Breast epithelium (tissue), 4 donors: ENCODE results near the gene OBSCN. TPM values are rescaled to one million over a fixed set of nuclear protein-coding genes. Genes with fewer than 3 reads are reported as not detected.

Source experiments
- DNase-seq, 2 donors: peaks; one replicate each; pipeline ENCODE4 v3.0.0-alpha.2; 2019; ENCODE audit warnings: low spot score in 2 of 2
- H3K27ac ChIP-seq, 2 donors: fragments of 200-600 bp; sonication (generic) in 1 of 2; one replicate each; pipeline ENCODE4 v1.5.1; 2016 to 2019; ENCODE audit warnings: mild to moderate bottlenecking in 1 of 2
- H3K27me3 ChIP-seq, 2 donors: fragments of 200-600 bp; sonication (generic) in 1 of 2; one replicate each; pipeline versions ENCODE4 v1.5.1 to v1.6.0; 2017 to 2019; ENCODE audit warnings: control low read depth in 1 of 2, mild to moderate bottlenecking in 1 of 2
- H3K36me3 ChIP-seq: fragments of 200-600 bp; one replicate; pipeline ENCODE4 v1.5.1; 2019
- H3K4me1 ChIP-seq, 2 donors: fragments of 200-600 bp; sonication (generic); one replicate each; pipeline ENCODE4 v1.5.1; 2016 to 2019; ENCODE audit warnings: control low read depth in 1 of 2
- H3K4me3 ChIP-seq, 3 donors: fragments of 200-600 bp; sonication (generic); 1 replicate in 2 of 3; 2 replicates in 1 of 3; pipeline ENCODE4 v1.5.1; 2016 to 2019; ENCODE audit warnings: mild to moderate bottlenecking in 3 of 3, moderate library complexity in 2 of 3
- H3K9me3 ChIP-seq, 2 donors: fragments of 200-600 bp; sonication (generic) in 1 of 2; one replicate each; pipeline ENCODE4 v1.5.1; 2016 to 2019; ENCODE audit warnings: control low read depth in 1 of 2
- POLR2A ChIP-seq: fragments of 450-650 bp; IDR thresholded peaks from one replicate; pipeline ENCODE4 v1.6.1; 2016; ENCODE audit warnings: antibody characterized with exemption, mild to moderate bottlenecking, moderate library complexity
- POLR2AphosphoS5 ChIP-seq, 3 donors: sonication (generic); formaldehyde crosslinking; IDR thresholded peaks; one replicate each; pipeline ENCODE4 v1.6.1; 2017; ENCODE audit warnings: antibody characterized with exemption in 3 of 3
- intact Hi-C: fragments of 100-400 bp; cut with DNase I; formaldehyde crosslinking; loops from one replicate; pipeline ENCODE4 v1.15.1; 2023; ENCODE audit warnings: low total_unique reads
- total RNA-seq, 3 donors: library from RNA; depleted of rRNA; stranded (reverse); fragments of >200 nt; gene quantifications; one replicate each; pipeline ENCODE4 v1.1.0, GENCODE V29; 2016
- TF ChIP-seq, protein P1 (sequence below), 3 donors: fragments of 450-650 bp; IDR thresholded peaks; one replicate each; pipeline ENCODE4 v1.5.1; 2016 to 2017; ENCODE audit warnings: antibody characterized with exemption in 3 of 3, mild to moderate bottlenecking in 3 of 3, moderate library complexity in 3 of 3

The OBSCN gene
- total RNA-seq, 3 donors from 2014 or later, result 3.0 to 40.0 (median 27.9) TPM

DNA sequence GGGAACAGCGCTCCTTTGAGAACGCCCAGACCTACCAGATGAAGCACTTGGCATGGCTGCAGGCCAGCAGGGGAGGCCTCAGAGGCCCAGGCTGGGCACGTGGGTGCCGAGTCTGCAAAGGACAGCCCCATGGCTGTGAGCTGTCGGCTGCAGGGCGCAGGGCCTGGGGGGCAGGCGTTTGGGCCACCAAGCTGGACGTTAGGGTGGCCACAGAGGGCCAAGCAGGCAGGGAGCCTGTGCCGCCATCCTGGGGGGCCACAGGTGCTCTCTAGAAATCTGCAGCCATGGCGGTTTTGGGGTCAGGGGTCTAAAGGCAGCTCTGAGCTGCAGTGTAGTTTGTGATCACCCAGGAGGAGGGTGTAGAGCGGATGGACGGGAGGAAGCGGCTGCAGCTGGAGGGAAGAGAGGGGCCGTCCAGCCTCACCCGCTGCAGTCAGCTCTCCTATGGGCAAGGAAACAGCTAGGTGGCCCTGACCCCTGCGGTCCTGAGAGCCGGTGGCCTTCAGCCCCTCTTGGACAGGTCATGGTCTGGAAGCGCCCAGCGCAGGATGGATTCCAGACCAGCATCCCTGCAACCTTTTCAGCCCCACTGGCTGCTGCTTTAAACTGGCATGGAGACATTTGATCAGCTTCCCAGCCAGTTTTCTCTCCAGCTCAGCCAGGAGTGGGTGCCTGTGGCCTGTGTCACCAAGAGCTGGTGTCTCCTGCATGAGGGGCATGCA is 31.2 kb upstream of the OBSCN start:
- H3K27ac ChIP-seq, result no peak overlapping the region
- H3K4me1 ChIP-seq, result no peaks in the 10 kb centered on the region
- DNase-seq, result no peak
- intact Hi-C loops, result no loop called here
- H3K9me3 ChIP-seq, result no peaks in the 10 kb centered on the region
- no peaks in the 10 kb centered on the region for H3K36me3 ChIP-seq
- H3K27me3 ChIP-seq, result no peaks in the 10 kb centered on the region
- TF ChIP-seq POLR2A, result no peak
- TF ChIP-seq, protein P1, sequence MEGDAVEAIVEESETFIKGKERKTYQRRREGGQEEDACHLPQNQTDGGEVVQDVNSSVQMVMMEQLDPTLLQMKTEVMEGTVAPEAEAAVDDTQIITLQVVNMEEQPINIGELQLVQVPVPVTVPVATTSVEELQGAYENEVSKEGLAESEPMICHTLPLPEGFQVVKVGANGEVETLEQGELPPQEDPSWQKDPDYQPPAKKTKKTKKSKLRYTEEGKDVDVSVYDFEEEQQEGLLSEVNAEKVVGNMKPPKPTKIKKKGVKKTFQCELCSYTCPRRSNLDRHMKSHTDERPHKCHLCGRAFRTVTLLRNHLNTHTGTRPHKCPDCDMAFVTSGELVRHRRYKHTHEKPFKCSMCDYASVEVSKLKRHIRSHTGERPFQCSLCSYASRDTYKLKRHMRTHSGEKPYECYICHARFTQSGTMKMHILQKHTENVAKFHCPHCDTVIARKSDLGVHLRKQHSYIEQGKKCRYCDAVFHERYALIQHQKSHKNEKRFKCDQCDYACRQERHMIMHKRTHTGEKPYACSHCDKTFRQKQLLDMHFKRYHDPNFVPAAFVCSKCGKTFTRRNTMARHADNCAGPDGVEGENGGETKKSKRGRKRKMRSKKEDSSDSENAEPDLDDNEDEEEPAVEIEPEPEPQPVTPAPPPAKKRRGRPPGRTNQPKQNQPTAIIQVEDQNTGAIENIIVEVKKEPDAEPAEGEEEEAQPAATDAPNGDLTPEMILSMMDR (IDR thresholded peaks at IDR 0.05), result no peak
- no peak overlapping the region for H3K4me3 ChIP-seq

DNA sequence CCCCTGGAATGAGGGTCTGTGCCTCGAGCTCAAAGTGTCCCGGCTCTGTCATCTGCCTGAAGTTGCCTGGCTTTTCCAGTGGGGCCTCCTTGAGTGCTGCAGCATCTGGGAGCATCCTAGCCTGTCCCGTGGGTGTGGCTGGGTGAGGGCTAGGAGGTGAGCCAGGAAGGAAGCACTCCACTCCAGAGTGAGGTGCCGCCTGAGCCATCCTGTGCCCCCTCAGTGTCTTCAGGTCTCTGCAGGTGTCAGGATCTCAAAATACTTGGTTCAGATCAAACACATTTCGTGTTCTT is 30.7 kb upstream of the OBSCN start:
- no peaks in the 10 kb centered on the region for H3K27me3 ChIP-seq
- no peak for DNase-seq
- H3K36me3 ChIP-seq, result no peaks in the 10 kb centered on the region
- no peak overlapping the region for H3K27ac ChIP-seq
- no peaks in the 10 kb centered on the region for H3K9me3 ChIP-seq
- no peaks in the 10 kb centered on the region for H3K4me1 ChIP-seq
- H3K4me3 ChIP-seq, result no peak overlapping the region
- no peak for TF ChIP-seq POLR2AphosphoS5 (IDR thresholded peaks at IDR 0.05)
- no peak for TF ChIP-seq POLR2A
- TF ChIP-seq, protein P1 (IDR thresholded peaks at IDR 0.05), result no peak
- intact Hi-C loops, result no loop called here

DNA sequence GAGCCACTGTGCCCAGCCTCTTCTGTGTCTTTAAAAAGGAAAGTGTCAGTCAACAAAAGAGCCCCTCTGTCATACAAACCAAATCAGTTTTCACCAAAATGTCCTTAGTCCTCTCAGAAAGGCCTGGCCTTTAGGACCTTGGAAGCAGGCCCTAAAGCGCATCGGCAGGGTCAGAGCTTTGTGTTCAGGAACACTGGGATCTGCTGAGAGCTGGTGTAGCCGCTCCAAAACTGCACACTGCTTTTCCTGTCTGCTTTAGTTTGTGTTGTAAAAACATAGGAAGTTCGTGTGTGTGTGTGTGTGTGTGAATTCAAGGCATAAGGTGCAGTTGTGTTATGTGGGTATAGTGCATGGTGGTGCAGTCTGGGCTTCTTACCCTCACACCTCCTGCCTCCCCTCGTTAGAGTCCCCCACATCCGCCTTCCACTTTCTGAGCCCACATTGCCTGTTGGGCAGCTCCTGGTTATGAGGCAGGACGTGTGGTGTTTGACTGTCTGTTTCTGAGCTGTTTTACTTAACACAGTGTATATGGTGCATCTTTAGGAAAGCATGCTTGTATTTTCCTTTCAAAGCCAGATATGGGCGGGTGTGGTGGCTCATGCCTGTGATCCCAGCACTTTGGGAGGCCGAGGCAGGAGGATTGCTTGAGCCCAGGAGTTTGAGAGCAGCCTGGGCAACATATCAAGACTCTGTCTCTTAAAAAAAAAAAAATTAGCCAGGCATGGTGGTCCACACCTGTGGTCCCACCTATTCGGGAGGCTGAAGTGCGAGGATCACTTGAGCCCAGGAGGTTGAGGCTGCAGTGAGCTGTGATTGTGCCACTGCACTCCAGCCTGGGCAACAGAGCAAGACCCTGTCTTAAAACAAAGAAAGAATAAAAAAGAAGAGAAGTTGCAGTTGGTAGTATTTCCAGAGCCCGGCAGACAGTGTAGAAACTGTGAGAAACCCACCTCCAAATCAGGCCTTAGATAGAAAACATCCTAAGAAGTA is 29.8 kb upstream of the OBSCN start:
- intact Hi-C loops, result no loop called here
- DNase-seq, result no peak
- H3K36me3 ChIP-seq, result no peaks in the 10 kb centered on the region
- no peaks in the 10 kb centered on the region for H3K27me3 ChIP-seq
- no peaks in the 10 kb centered on the region for H3K9me3 ChIP-seq
- TF ChIP-seq POLR2AphosphoS5 (IDR thresholded peaks at IDR 0.05) (no peak), POLR2A (no peak)
- TF ChIP-seq, protein P1 (IDR thresholded peaks at IDR 0.05), result no peak
- H3K4me3 ChIP-seq, result no peak overlapping the region
- H3K4me1 ChIP-seq, result no peaks in the 10 kb centered on the region
- no peak overlapping the region for H3K27ac ChIP-seq

DNA sequence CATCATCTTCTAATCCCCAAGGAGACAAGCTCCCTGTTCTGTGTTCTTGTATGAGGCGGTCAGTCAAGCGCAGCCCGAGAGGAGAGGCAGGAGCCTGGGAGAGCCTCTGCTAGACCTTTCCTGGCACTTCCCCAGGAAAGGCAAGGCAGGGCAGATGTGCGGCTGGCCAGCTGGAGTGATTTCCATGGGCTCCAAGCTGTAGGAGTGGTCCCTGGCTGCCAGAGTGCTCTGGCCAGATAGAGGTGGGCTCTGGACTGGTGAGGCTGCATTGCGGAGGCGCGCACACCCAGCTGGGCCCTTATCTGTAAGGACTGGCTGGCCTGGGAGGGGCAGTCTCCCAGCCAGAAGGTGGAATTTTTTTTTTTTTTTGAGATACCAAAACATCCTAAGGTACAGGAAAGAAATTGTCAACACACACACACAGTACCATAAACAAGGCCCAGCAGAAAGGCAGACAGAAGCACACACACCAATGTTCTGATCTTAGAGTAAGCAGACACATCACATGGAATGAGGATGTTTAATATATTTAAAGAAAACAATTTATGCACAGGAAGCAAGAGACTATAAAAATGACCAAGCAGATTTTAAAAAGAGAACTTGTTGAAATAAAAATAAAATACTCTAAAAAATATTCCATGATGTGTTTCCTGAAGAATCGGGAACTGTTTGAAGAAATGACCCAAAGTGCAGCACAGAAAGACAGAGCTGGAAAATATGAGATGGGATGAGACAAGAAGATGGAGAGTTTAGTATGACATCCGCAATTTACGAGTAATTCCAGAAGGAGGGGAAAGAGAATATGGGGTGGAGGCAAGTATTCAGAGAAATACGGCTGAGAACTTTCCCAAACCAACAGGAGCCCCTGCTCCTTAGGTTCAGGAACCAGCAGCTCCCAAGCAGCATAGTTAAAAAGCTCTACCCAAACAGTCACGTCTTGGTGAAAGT is 28.8 kb upstream of the OBSCN start:
- no peak for DNase-seq
- intact Hi-C loops, result no loop called here
- Histone ChIP-seq H3K9me3 (no peaks in the 10 kb centered on the region), H3K4me3 (no peak overlapping the region), H3K27me3 (no peaks in the 10 kb centered on the region), H3K4me1 (no peaks in the 10 kb centered on the region), H3K36me3 (no peaks in the 10 kb centered on the region), H3K27ac (no peak overlapping the region)
- no peak for TF ChIP-seq POLR2AphosphoS5 (IDR thresholded peaks at IDR 0.05)
- TF ChIP-seq, protein P1 (IDR thresholded peaks at IDR 0.05), result no peak
- TF ChIP-seq POLR2A, result no peak
